ES-I3 (cell line): ENCODE measurements around the gene MED13L.
"Not testable (repeated sequence)": the region's sequence is repeated elsewhere in the genome, so short reads cannot be mapped to it uniquely, and the experiment has no call there.

Experiments
- H3K36me3 ChIP-seq: 2 replicates; pipeline ENCODE4 v1.6.1; 2013; ENCODE audit warnings: mild to moderate bottlenecking, low read length, control low read depth, moderate library complexity; ENCODE audit not compliant: insufficient read depth
- H3K4me1 ChIP-seq: 2 replicates; pipeline ENCODE4 v1.6.1; 2013; ENCODE audit warnings: mild to moderate bottlenecking, control low read depth, low read length; ENCODE audit not compliant: insufficient read depth
- H3K9ac ChIP-seq: 2 replicates; pipeline ENCODE4 v1.6.1; 2013; ENCODE audit warnings: low read depth, mild to moderate bottlenecking, low read length, moderate library complexity
- H3K9me3 ChIP-seq: 2 replicates; pipeline ENCODE4 v1.6.1; 2013; ENCODE audit warnings: mild to moderate bottlenecking, low read length, moderate library complexity; ENCODE audit not compliant: control insufficient read depth, insufficient read depth

MED13L gene

GRCh38 chr12:116045150-116045549 lies 232.3 kb downstream of the MED13L start:
- no peaks in the 10 kb centered on the region for H3K36me3 ChIP-seq
- H3K4me1 ChIP-seq = no peaks in the 10 kb centered on the region
- H3K9ac ChIP-seq = no peak overlapping the region
- H3K9me3 ChIP-seq = no peaks in the 10 kb centered on the region

- no peaks in the 10 kb centered on the region for H3K36me3 ChIP-seq
- no peaks in the 10 kb centered on the region for H3K4me1 ChIP-seq
- H3K9me3 ChIP-seq = no peaks in the 10 kb centered on the region
- H3K9ac ChIP-seq = no peak overlapping the region
Observed at GRCh38 chr12:116043659-116044535, 233.6 kb downstream of the MED13L start.

GRCh38 chr12:116040402-116040801 lies 237.1 kb downstream of the MED13L start:
- Histone ChIP-seq H3K4me1 (no peaks in the 10 kb centered on the region), H3K9me3 (no peaks in the 10 kb centered on the region), H3K9ac (no peak overlapping the region), H3K36me3 (no peaks in the 10 kb centered on the region)

GRCh38 chr12:116039081-116039480 lies 238.4 kb downstream of the MED13L start:
- H3K9ac ChIP-seq = no peak overlapping the region
- H3K4me1 ChIP-seq = no peaks in the 10 kb centered on the region
- no peaks in the 10 kb centered on the region; the same call in 1 of the 2 replicates for H3K36me3 ChIP-seq
- no peaks in the 10 kb centered on the region for H3K9me3 ChIP-seq

- H3K4me1 ChIP-seq = no peaks in the 10 kb centered on the region
- H3K9ac ChIP-seq = no peak overlapping the region
- no peaks in the 10 kb centered on the region for H3K9me3 ChIP-seq
- H3K36me3 ChIP-seq = no peaks in the 10 kb centered on the region; the same call in 1 of the 2 replicates
Observed at GRCh38 chr12:116037941-116038837, 239.3 kb downstream of the MED13L start.

- Histone ChIP-seq H3K4me1 (no peaks in the 10 kb centered on the region), H3K36me3 (no peaks in the 10 kb centered on the region; the same call in 1 of the 2 replicates), H3K9ac (no peak overlapping the region), H3K9me3 (no peaks in the 10 kb centered on the region)
Observed at GRCh38 chr12:116033765-116034164, 243.7 kb downstream of the MED13L start.

GRCh38 chr12:116031624-116032023 lies 245.9 kb downstream of the MED13L start:
- H3K36me3 ChIP-seq, H3K4me1 ChIP-seq, H3K9me3 ChIP-seq, H3K9ac ChIP-seq: not testable (repeated sequence)

- H3K9me3 ChIP-seq = no peaks in the 10 kb centered on the region
- no peaks in the 10 kb centered on the region for H3K36me3 ChIP-seq
- H3K4me1 ChIP-seq = peaks cover 8% of the 10 kb centered on the region; the same call in 1 of the 2 replicates
- H3K9ac ChIP-seq = no peak overlapping the region
Observed at GRCh38 chr12:116028619-116029018, 248.9 kb downstream of the MED13L start.

- no peak overlapping the region for H3K9ac ChIP-seq
- H3K4me1 ChIP-seq = peaks cover 8% of the 10 kb centered on the region; the same call in 1 of the 2 replicates
- H3K9me3 ChIP-seq = no peaks in the 10 kb centered on the region
- H3K36me3 ChIP-seq = no peaks in the 10 kb centered on the region
Observed at GRCh38 chr12:116027551-116027821, 250.0 kb downstream of the MED13L start.

GRCh38 chr12:116026768-116027550 lies 250.5 kb downstream of the MED13L start:
- Histone ChIP-seq H3K4me1 (peaks cover 8% of the 10 kb centered on the region; the same call in 1 of the 2 replicates), H3K9ac (no peak overlapping the region), H3K9me3 (no peaks in the 10 kb centered on the region), H3K36me3 (no peaks in the 10 kb centered on the region)

GRCh38 chr12:116026346-116026745 lies 251.1 kb downstream of the MED13L start:
- Histone ChIP-seq H3K9me3 (no peaks in the 10 kb centered on the region), H3K9ac (no peak overlapping the region), H3K36me3 (no peaks in the 10 kb centered on the region), H3K4me1 (peaks cover 8% of the 10 kb centered on the region; the same call in 1 of the 2 replicates)

- Histone ChIP-seq H3K9me3 (no peaks in the 10 kb centered on the region), H3K4me1 (peaks cover 8% of the 10 kb centered on the region; the same call in 1 of the 2 replicates), H3K9ac (no peak overlapping the region), H3K36me3 (no peaks in the 10 kb centered on the region)
Observed at GRCh38 chr12:116024769-116025168, 252.7 kb downstream of the MED13L start.

GRCh38 chr12:116019415-116019814 lies 258.1 kb downstream of the MED13L start:
- no peak overlapping the region for H3K9ac ChIP-seq
- H3K9me3 ChIP-seq = no peaks in the 10 kb centered on the region
- no peaks in the 10 kb centered on the region for H3K4me1 ChIP-seq
- peaks cover 3% of the 10 kb centered on the region for H3K36me3 ChIP-seq

- Histone ChIP-seq H3K9me3 (no peaks in the 10 kb centered on the region), H3K9ac (no peak overlapping the region), H3K4me1 (no peaks in the 10 kb centered on the region), H3K36me3 (peaks cover 3% of the 10 kb centered on the region)
Observed at GRCh38 chr12:116018282-116018681, 259.2 kb downstream of the MED13L start.
